Endothelial cell of umbilical vein (primary cell): ENCODE measurements around the gene MAT2A. TPM values are rescaled to one million over a fixed set of nuclear protein-coding genes. Genes with fewer than 3 reads are reported as not detected.

Experiments
- BruUV-seq: library from RNA; stranded (reverse); fragments of 400-500 nt; replicated peaks from 2 replicates; lab custom pipeline; 2021; lab: Mats Ljungman, UMichigan
- CTCF ChIA-PET: fragments of 300-600, 350-600 bp; sonication (Branson Sonifier 250); formaldehyde crosslinking; loops from one replicate; lab custom pipeline; 2021; ENCODE audit warnings: antibody characterized with exemption, inconsistent platforms; lab: Charles Lee
- POLR2A ChIA-PET: fragments of 300-600, 350-600 bp; sonication (Branson Sonifier 250); formaldehyde crosslinking; loops from one replicate; lab custom pipeline; 2021; ENCODE audit warnings: antibody characterized with exemption, inconsistent platforms; lab: Charles Lee
- DNase-seq: peaks from one replicate; pipeline ENCODE4 v3.0.0-alpha.2; 2011; ENCODE audit warnings: low read depth, low spot score
- FAIRE-seq: peaks from 2 replicates; lab custom pipeline; 2011; peaks lifted over from hg19 to GRCh38; lab: Jason Lieb, UNC
- H2AFZ ChIP-seq: 2 replicates; pipeline ENCODE4 v1.6.0; 2012; ENCODE audit warnings: low read depth, low read length, control low read depth, inconsistent platforms
- H3K27ac ChIP-seq: 2 replicates; pipeline ENCODE4 v1.5.1; 2011; ENCODE audit warnings: low read depth, mild to moderate bottlenecking, control low read depth, low read length, moderate library complexity; ENCODE audit not compliant: insufficient read depth
- H3K27me3 ChIP-seq, 2 experiments: 2 replicates each; pipeline versions ENCODE4 v1.6.0 to v1.6.1; 2011; ENCODE audit warnings: low read length in 2 of 2, mixed read lengths in 1 of 2; ENCODE audit not compliant: control insufficient read depth in 2 of 2, insufficient read depth in 2 of 2
- H3K36me3 ChIP-seq, 2 experiments: 2 replicates in 1 of 2; 3 replicates in 1 of 2; pipeline ENCODE4 v1.5.1; 2011; ENCODE audit warnings: low read length in 2 of 2, mild to moderate bottlenecking in 1 of 2, moderate library complexity in 1 of 2; ENCODE audit not compliant: control insufficient read depth in 2 of 2, insufficient read depth in 2 of 2; ENCODE audit errors: extremely low read depth in 1 of 2
- H3K4me1 ChIP-seq: 3 replicates; pipeline ENCODE4 v1.5.1; 2011; ENCODE audit warnings: mild to moderate bottlenecking, low read length; ENCODE audit not compliant: control insufficient read depth, insufficient read depth; ENCODE audit errors: extremely low read depth
- H3K4me2 ChIP-seq: 2 replicates; pipeline ENCODE4 v1.6.1; 2011; ENCODE audit warnings: low read length, control low read depth, mixed read lengths; ENCODE audit not compliant: insufficient read depth
- H3K4me3 ChIP-seq, 3 experiments: fragments of 200-600 bp in 1 of 3; sonication (generic), shearing (Covaris generic) in 1 of 3; replicated peaks in 1 of 3; 2 replicates each; pipeline ENCODE4 v1.5.1; 2011 to 2016; ENCODE audit warnings: control low read depth in 3 of 3, low read length in 3 of 3, mild to moderate bottlenecking in 2 of 3, inconsistent platforms in 1 of 3, low read depth in 1 of 3, moderate library complexity in 1 of 3; ENCODE audit not compliant: insufficient read depth in 1 of 3
- H3K79me2 ChIP-seq: 2 replicates; pipeline ENCODE4 v1.6.0; 2012; ENCODE audit warnings: low read length, inconsistent platforms; ENCODE audit not compliant: control insufficient read depth, insufficient read depth
- H3K9ac ChIP-seq: replicated peaks from 2 replicates; pipeline ENCODE3; 2011; ENCODE audit warnings: low read length, control low read depth; ENCODE audit not compliant: insufficient read depth; ENCODE audit errors: extremely low read depth
- H3K9me1 ChIP-seq: replicated peaks from 3 replicates; pipeline ENCODE4 v1.6.0; 2011; ENCODE audit warnings: mild to moderate bottlenecking, low read length; ENCODE audit not compliant: control insufficient read depth, insufficient read depth; ENCODE audit errors: extremely low read depth
- H3K9me3 ChIP-seq: replicated peaks from 2 replicates; pipeline ENCODE4 v1.5.1; 2012; ENCODE audit warnings: low read length, inconsistent platforms; ENCODE audit not compliant: control insufficient read depth, insufficient read depth
- H4K20me1 ChIP-seq: replicated peaks from 2 replicates; pipeline ENCODE3; 2011; ENCODE audit warnings: mild to moderate bottlenecking, low read length; ENCODE audit not compliant: control insufficient read depth, insufficient read depth; ENCODE audit errors: extremely low read depth
- CTCF ChIP-seq, 2 donors: IDR thresholded peaks; 1 replicate in 1 of 2; 2 replicates in 1 of 2; pipeline ENCODE4 v1.5.1; 2011; ENCODE audit warnings: low read length in 2 of 2, mild to moderate bottlenecking in 2 of 2, moderate library complexity in 2 of 2, control low read depth in 1 of 2, inconsistent platforms in 1 of 2, low read depth in 1 of 2; ENCODE audit not compliant: insufficient read depth in 1 of 2; ENCODE audit errors: extremely low read depth in 1 of 2
- EZH2 ChIP-seq: IDR thresholded peaks from 2 replicates; pipeline ENCODE4 v1.6.1; 2012; ENCODE audit warnings: borderline replicate concordance, low read depth, mild to moderate bottlenecking, moderate library complexity, low read length, inconsistent platforms; ENCODE audit not compliant: severe bottlenecking
- FOS ChIP-seq: IDR thresholded peaks from 2 replicates; pipeline ENCODE4 v1.6.1; 2011; ENCODE audit warnings: mild to moderate bottlenecking, low read length, moderate library complexity, borderline replicate concordance; ENCODE audit not compliant: insufficient read depth
- GATA2 ChIP-seq: IDR thresholded peaks from 2 replicates; pipeline ENCODE4 v1.7.0; 2011; ENCODE audit warnings: low read depth, mild to moderate bottlenecking, moderate library complexity, mixed read lengths, low read length; ENCODE audit not compliant: insufficient read length, insufficient read depth
- JUN ChIP-seq: IDR thresholded peaks from 2 replicates; pipeline ENCODE4 v1.6.1; 2011; ENCODE audit warnings: borderline replicate concordance, low read depth; ENCODE audit not compliant: insufficient read length, insufficient read depth
- MAX ChIP-seq: IDR thresholded peaks from 2 replicates; pipeline ENCODE4 v1.6.1; 2011; ENCODE audit not compliant: insufficient read depth, insufficient read length
- MYC ChIP-seq: IDR thresholded peaks from one replicate; pipeline ENCODE4 v1.6.1; 2011; ENCODE audit warnings: mild to moderate bottlenecking, low read depth, low read length
- POLR2A ChIP-seq: IDR thresholded peaks from 2 replicates; pipeline ENCODE4 v1.6.1; 2012; ENCODE audit warnings: low read depth, mild to moderate bottlenecking, control low read depth, low read length
- POLR2AphosphoS5 ChIP-seq: IDR thresholded peaks from 2 replicates; pipeline ENCODE4 v1.6.1; 2012; ENCODE audit warnings: low read depth, mild to moderate bottlenecking, control low read depth, low read length, moderate library complexity; ENCODE audit not compliant: insufficient read depth
- dilution Hi-C: fragments of 300-500 bp; cut with MboI; formaldehyde crosslinking; loops from one replicate; pipeline ENCODE4 v1.15.0; 2019; ENCODE audit warnings: low sequenced_read_pairs; ENCODE audit not compliant: extremely low pct_ligation_motif_present
- intact Hi-C: fragments of 100-400 bp; cut with micrococcal nuclease; formaldehyde crosslinking; loops from one replicate; pipeline ENCODE4 v1.10.0; 2022
- polyA plus RNA-seq, 4 experiments: library from polyadenylated mRNA; depleted of rRNA in 3 of 4; stranded (reverse) in 3 of 4; unstranded in 1 of 4; fragments of >200 nt; gene quantifications; 2 replicates each; pipeline versions ENCODE4 v1.2.1 to v1.2.3, GENCODE V29; 2011 to 2012; ENCODE audit warnings: missing spikeins in 1 of 4
- total RNA-seq: library from RNA; stranded (reverse); gene quantifications from 2 replicates; pipeline ENCODE4 v1.2.3, GENCODE V29; 2021

MAT2A gene
- total and polyA plus RNA-seq, 2 donors (not counting 3 experiments of a cell fraction or from before 2014, with no cell fraction given), result 172 to 257 TPM

- DNase-seq, result peak; percentile 51
- H3K4me3 ChIP-seq, result peak overlapping the region in 2 of 3 experiments; percentile 1 to 58
Observed at GRCh38 chr2:85585781-85586105, 46.8 kb downstream of the MAT2A start.

More at GRCh38 chr2:85585781-85586105, 46.8 kb downstream of the MAT2A start:
- TF ChIP-seq MAX (no peak), JUN (peak; percentile 52), EZH2 (no peak), MYC (no peak), CTCF (IDR thresholded peaks at IDR 0.05; ENCODE audit: extremely low read depth in 1 of 2, insufficient read depth in 1 of 2, low read depth in 1 of 2, low read length in 2 of 2) (no peak), GATA2 (no peak), FOS (peak; percentile 55), POLR2AphosphoS5 (peak; percentile 1), POLR2A (no peak)
- Histone ChIP-seq H3K36me3 (no peaks in the 10 kb centered on the region), H3K4me1 (peaks cover 63% of the 10 kb centered on the region), H3K9me1 (no peaks in the 10 kb centered on the region), H3K4me2 (peak overlapping the region; percentile 40), H3K27me3 (no peaks in the 10 kb centered on the region), H4K20me1 (no peaks in the 10 kb centered on the region), H3K9ac (peak overlapping the region; percentile 78), H3K9me3 (no peaks in the 10 kb centered on the region), H3K27ac (peak overlapping the region; percentile 66), H2AFZ (no peak overlapping the region), H3K79me2 (peaks cover 20% of the 10 kb centered on the region)
- dilution Hi-C loops, result no loop called here
- CTCF ChIA-PET, result interaction anchor here (0.9 kb wide), 2 partner anchors 9 kb away, joined by 4 to 5 read pairs; partner anchors contain the start of genes RNF181 and VAMP8
- POLR2A ChIA-PET, result interaction anchor here (0.6 to 1.3 kb wide), 6 partner anchors 9 to 77 kb away, joined by 3 to 8 read pairs (median 6); partner anchors contain the start of genes C2orf68, MAT2A, RNF181 and USP39
- no peak for FAIRE-seq
- no TSS peak for BruUV-seq
- intact Hi-C loops, result loop anchor here (1.0 to 2.0 kb wide), 4 partner anchors 10 to 31 kb away; partner anchors contain the start of genes GGCX, RNF181, TMEM150A and USP39
